ENCODE measurements around the gene MLPH.

DNA sequence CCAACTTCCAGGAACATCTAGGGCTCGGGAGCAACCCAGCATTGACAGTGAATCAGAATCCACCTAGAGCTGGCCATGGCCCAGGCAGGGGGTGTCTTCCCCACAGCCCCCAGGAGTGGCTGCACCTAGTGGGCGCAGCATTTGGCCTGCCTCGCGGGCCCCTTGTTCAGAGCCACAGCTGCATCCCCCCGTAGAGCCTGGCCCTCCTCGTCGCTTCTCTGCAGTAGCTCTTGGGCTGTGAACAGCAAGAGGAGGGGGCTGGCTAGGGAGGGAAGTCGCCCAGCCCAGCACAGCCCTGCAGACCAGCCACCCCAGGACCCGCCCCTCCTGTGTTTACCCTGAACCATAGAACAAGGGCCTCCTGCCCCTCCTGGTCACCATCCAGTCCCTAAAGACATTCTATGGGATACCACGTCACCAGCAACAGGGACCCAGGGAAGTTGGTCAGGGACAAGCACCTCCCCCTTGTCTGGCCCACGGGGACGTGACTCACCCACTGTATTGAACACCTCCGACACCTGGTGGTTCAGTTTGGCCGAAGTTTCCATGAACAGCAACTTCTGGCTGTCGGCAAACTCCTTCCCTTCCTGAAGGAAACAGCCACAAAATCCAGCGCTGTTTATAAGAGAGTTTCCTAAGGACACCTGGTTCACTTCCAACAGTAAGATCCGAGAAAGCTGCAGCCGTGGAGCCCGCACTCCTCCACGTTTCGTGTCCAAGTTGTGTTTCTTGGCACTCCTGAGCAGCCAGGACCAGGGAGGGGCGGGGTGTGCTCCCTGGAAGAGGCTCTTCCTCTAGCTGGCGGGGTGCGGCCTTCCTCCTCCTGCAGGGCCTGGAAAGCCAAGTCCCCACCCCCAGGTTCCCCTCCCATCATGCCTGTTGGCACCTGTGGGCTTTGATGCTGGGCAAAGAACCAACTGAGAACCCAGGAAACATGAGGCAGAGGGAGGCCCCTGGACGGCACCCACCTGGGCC is 88.1 kb downstream of the MLPH start:
- no peak for TF ChIP-seq ZNF138 (CRISPR knock-in tag; IDR thresholded peaks at IDR 0.05; ENCODE audit: low read depth)
- no peak for TF ChIP-seq ZSCAN21 (CRISPR knock-in tag; IDR thresholded peaks at IDR 0.05; ENCODE audit: borderline replicate concordance)
- no peak for TF ChIP-seq POLR2AphosphoS5 (IDR thresholded peaks at IDR 0.05; ENCODE audit: low read depth, low read length)
- TF ChIP-seq ZNF549 (CRISPR knock-in tag; IDR thresholded peaks at IDR 0.05) = no peak
- TF ChIP-seq, protein P1, sequence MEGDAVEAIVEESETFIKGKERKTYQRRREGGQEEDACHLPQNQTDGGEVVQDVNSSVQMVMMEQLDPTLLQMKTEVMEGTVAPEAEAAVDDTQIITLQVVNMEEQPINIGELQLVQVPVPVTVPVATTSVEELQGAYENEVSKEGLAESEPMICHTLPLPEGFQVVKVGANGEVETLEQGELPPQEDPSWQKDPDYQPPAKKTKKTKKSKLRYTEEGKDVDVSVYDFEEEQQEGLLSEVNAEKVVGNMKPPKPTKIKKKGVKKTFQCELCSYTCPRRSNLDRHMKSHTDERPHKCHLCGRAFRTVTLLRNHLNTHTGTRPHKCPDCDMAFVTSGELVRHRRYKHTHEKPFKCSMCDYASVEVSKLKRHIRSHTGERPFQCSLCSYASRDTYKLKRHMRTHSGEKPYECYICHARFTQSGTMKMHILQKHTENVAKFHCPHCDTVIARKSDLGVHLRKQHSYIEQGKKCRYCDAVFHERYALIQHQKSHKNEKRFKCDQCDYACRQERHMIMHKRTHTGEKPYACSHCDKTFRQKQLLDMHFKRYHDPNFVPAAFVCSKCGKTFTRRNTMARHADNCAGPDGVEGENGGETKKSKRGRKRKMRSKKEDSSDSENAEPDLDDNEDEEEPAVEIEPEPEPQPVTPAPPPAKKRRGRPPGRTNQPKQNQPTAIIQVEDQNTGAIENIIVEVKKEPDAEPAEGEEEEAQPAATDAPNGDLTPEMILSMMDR (CRISPR knock-in tag; IDR thresholded peaks at IDR 0.05) = no peak
- TF ChIP-seq, protein P2, sequence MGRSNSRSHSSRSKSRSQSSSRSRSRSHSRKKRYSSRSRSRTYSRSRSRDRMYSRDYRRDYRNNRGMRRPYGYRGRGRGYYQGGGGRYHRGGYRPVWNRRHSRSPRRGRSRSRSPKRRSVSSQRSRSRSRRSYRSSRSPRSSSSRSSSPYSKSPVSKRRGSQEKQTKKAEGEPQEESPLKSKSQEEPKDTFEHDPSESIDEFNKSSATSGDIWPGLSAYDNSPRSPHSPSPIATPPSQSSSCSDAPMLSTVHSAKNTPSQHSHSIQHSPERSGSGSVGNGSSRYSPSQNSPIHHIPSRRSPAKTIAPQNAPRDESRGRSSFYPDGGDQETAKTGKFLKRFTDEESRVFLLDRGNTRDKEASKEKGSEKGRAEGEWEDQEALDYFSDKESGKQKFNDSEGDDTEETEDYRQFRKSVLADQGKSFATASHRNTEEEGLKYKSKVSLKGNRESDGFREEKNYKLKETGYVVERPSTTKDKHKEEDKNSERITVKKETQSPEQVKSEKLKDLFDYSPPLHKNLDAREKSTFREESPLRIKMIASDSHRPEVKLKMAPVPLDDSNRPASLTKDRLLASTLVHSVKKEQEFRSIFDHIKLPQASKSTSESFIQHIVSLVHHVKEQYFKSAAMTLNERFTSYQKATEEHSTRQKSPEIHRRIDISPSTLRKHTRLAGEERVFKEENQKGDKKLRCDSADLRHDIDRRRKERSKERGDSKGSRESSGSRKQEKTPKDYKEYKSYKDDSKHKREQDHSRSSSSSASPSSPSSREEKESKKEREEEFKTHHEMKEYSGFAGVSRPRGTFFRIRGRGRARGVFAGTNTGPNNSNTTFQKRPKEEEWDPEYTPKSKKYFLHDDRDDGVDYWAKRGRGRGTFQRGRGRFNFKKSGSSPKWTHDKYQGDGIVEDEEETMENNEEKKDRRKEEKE (IDR thresholded peaks at IDR 0.05) = no peak
- TF ChIP-seq ZNF547 (CRISPR knock-in tag; IDR thresholded peaks at IDR 0.05) = no peak
- TF ChIP-seq RBM39 (IDR thresholded peaks at IDR 0.05; ENCODE audit: low read depth, low read length, poor library complexity, severe bottlenecking) = no peak
- TF ChIP-seq SMAD3 (CRISPR knock-in tag; IDR thresholded peaks at IDR 0.05) = no peak
- TF ChIP-seq ZNF891 (CRISPR knock-in tag; IDR thresholded peaks at IDR 0.05) = no peak
